Renal cortex interstitium (tissue), 11 donors: ENCODE results near the gene CCM2. TPM values are rescaled to one million over a fixed set of nuclear protein-coding genes. Genes with fewer than 3 reads are reported as not detected.

ENCODE experiments used
- DNase-seq, 11 donors: peaks; one replicate each; pipeline ENCODE4 v3.0.0-alpha.2; 2013; ENCODE audit warnings: low read depth in 9 of 11, low spot score in 4 of 11; ENCODE audit errors: extremely low read depth in 1 of 11
- polyA plus RNA-seq, 3 donors: library from polyadenylated mRNA; unstranded; fragments of 120-200 nt; gene quantifications; one replicate each; pipeline ENCODE4 v1.2.1, GENCODE V29; 2013; ENCODE audit not compliant: insufficient read length in 3 of 3

Gene CCM2
- polyA plus RNA-seq, 3 donors: 23.8 to 32.9 (median 26.1) TPM

DNA sequence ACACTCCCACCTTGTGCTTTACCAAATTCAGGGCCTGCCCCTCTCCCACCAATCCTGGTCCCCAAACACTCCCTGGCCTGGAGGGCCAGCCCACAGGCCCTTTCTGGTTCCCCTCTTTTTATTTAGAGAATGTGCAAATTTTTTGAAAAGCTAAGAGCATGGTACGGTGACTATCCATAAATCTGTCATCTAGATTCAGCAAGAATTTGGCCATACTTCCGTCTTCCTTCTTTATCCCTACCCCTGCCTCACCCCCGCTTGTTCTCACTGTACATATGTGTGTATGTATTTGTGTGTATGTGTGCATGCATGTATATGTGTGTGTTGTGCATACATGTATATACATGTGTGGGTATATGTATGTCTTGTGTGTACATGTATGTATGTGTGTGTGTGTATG lies 119.5 kb downstream of the CCM2 start:
- no peak for DNase-seq

DNA sequence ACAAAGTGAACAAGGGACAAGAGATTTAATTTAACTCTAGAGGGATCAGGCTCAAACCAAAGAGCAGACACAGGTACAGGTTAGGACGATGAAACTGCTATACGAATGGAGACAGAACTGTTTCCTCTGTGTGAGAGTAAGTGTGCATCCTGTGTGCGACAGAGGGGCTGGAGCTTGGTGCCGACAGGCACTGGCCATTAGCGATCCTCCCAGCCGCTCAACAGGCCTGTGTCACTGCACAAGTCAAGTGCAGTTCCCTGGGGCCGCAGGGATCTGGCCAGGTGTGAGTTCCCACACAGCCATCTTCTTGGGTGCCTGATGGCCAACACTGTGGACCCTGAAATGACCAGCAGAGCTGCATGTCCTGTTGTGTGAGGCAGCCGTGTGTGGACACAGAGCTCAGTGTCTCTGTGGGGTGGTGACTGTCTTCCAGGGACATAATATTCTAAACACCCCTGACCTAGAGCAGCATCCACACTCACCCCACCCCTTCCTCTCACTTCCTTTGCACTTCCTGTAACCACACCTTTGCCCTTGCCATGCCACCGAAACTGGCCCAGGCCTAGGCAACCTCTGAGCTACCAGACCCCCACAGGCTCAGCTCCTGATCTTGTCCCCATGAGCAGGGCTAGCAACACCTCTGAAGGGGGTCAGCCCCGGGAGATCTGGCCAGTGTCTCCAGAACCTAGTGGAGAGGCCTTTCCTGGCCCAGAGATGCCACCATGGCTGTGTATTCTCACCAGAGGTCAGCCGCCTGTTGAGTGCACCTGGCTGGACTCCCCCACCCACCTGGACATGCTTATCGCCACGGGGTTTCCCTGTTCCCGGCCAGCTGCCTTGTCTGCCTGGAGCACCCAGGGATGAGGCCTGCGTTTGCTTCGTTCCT lies 123.2 kb downstream of the CCM2 start:
- no peak for DNase-seq

DNA sequence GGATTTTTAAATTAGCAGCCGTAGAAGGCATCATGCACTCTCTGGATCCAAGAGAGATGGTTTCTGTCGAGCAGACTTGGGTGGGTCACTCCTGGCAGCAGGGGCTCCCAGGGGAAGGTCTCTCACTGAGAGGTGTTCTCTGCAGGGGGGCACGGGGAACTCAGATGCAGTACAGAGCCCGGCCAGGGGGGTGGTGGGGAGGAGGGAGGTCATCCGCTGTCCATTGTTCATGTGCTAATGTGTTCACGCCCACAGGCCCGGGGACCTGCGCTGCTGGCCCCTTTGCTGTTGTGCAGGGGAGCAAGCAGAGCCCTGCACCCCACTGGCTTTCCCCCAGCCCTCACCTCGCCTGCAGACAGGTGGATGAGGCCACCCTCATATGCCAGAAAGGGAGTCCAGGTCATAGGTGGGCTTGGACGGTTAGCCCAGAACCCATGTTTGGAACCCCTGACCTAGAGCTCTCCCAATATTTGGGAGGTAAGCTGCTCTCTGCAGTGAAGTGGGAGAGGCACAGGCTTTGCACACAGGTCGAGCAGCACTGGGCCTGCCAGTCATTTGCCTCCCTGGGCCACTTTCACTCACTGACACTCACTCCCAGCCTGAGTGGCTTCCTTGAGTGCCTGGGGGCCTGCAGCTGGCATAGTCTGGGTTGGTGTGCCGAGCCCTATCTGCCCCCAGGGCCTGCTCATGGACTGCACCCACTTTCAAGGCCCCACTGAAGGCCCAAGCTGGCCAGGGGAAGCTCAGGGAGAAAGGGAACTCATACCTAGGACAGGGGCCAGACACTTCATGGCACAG lies 124.1 kb downstream of the CCM2 start:
- DNase-seq: no peak

DNA sequence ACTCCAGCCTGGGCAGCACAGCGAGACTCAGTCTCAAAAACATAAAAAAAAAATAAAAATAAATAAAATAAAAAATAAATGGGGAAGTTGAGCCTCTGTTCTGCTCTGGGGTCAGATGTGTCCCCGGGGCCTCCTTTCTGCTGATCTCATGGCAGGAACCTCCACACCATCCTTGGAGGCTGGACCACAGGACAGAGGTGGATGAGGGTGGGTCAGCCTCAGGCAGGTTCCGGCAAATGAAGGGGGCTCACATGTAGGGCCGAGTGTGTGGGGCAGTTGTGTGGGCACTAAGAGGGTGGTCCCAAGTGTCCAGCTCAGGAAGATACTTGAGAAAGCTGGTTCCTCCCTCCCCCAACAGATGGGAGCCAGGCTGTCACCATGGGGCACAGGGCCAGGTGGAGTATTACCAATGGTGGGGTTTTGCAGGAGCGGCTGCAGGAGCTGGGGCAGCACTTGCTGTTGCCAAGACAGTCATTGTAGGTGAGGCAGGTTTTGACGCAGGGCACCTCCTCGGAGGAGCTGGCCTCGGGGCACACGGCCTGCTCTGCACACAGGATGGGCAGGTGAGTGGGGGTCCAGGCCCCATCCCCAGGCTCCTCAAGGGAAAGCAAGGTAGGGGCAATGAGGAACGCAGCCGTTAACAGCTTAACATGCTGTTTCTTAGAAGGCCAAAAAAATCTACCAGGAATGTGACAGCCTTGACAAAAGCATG lies 125.3 kb downstream of the CCM2 start:
- no peak for DNase-seq

Other genes with a start within 250 kb of the CCM2 start
- gene PPIA, start 203.5 kb upstream of the CCM2 start, polyA plus RNA-seq: 1,000 to 10,000 TPM; 1,113 to 1,381 (median 1,260) TPM
- gene H2AZ2, start 152.1 kb upstream of the CCM2 start, polyA plus RNA-seq: 100 to 1,000 TPM; 221 to 277 (median 254) TPM
- gene PURB, start 114.7 kb upstream of the CCM2 start, polyA plus RNA-seq: 10 to 100 TPM; 33.5 to 41.2 (median 34.9) TPM
- gene MYO1G, start 21.2 kb upstream of the CCM2 start, polyA plus RNA-seq: under 1 TPM; 0.47 to 0.83 (median 0.70) TPM
- 10 to 100 TPM in 1 of 3 donors, 1 to 10 TPM in 2; 9.3 to 10.7 (median 9.4) TPM for gene NACAD, start 88.8 kb downstream of the CCM2 start, polyA plus RNA-seq
- gene TBRG4, start 111.5 kb downstream of the CCM2 start, polyA plus RNA-seq: 10 to 100 TPM; 53.6 to 63.4 (median 57.5) TPM
- 10 to 100 TPM in 1 of 3 donors, 1 to 10 TPM in 2; 7.8 to 10.6 (median 9.5) TPM for gene RAMP3, start 157.6 kb downstream of the CCM2 start, polyA plus RNA-seq